HG03354 (cell line): Measurements from ENCODE around the gene SLC25A13.
A peak's percentile ranks its signal among the peaks of the same experiment; 100 is the strongest.

Experiments
- ATAC-seq: cut with Tn5 transposase; IDR thresholded peaks from one replicate; pipeline ENCODE4 v1.9.1; 2021; ENCODE audit warnings: mild to moderate bottlenecking; ENCODE audit not compliant: unreplicated experiment, poor library complexity, severe bottlenecking

SLC25A13 gene

GRCh38 chr7:96250776-96251361 lies 71.0 kb downstream of the SLC25A13 start:
- ATAC-seq: no peak

GRCh38 chr7:96248405-96248804 lies 73.5 kb downstream of the SLC25A13 start:
- no peak for ATAC-seq

- ATAC-seq: no peak
Observed at GRCh38 chr7:96246919-96247318, 75.0 kb downstream of the SLC25A13 start.

GRCh38 chr7:96244992-96245292 lies 77.0 kb downstream of the SLC25A13 start:
- no peak for ATAC-seq

GRCh38 chr7:96244244-96244991 lies 77.5 kb downstream of the SLC25A13 start:
- no peak for ATAC-seq

GRCh38 chr7:96243241-96243640 lies 78.7 kb downstream of the SLC25A13 start:
- ATAC-seq: no peak

- ATAC-seq: no peak
Observed at GRCh38 chr7:96241855-96242254, 80.0 kb downstream of the SLC25A13 start.

- no peak for ATAC-seq
Observed at GRCh38 chr7:96238976-96239766, 82.7 kb downstream of the SLC25A13 start.

- ATAC-seq: no peak
Observed at GRCh38 chr7:96238474-96238873, 83.4 kb downstream of the SLC25A13 start.

- no peak for ATAC-seq
Observed at GRCh38 chr7:96237040-96237439, 84.9 kb downstream of the SLC25A13 start.

- no peak for ATAC-seq
Observed at GRCh38 chr7:96236198-96237039, 85.5 kb downstream of the SLC25A13 start.

GRCh38 chr7:96235281-96235680 lies 86.6 kb downstream of the SLC25A13 start:
- ATAC-seq: peak; percentile 56

GRCh38 chr7:96233528-96234154 lies 88.3 kb downstream of the SLC25A13 start:
- ATAC-seq: no peak

GRCh38 chr7:96233084-96233483 lies 88.8 kb downstream of the SLC25A13 start:
- ATAC-seq: no peak

- ATAC-seq: no peak
Observed at GRCh38 chr7:96228760-96229159, 93.1 kb downstream of the SLC25A13 start.

- no peak for ATAC-seq
Observed at GRCh38 chr7:96225251-96225650, 96.6 kb downstream of the SLC25A13 start.

- ATAC-seq: no peak
Observed at GRCh38 chr7:96224685-96225084, 97.2 kb downstream of the SLC25A13 start.

GRCh38 chr7:96224073-96224472 lies 97.8 kb downstream of the SLC25A13 start:
- no peak for ATAC-seq

GRCh38 chr7:96221888-96222287 lies 100.0 kb downstream of the SLC25A13 start:
- ATAC-seq: no peak
